Right lobe of liver (tissue), 6 donors: ENCODE measurements around the gene ZNF460. TPM values are rescaled to one million over a fixed set of nuclear protein-coding genes. Genes with fewer than 3 reads are reported as not detected.

ENCODE experiments used
- ATAC-seq, 4 donors: fragments of 200-7000 bp; cut with Tn5 transposase; one replicate each; pipeline ENCODE4 v1.9.1; 2020; ENCODE audit warnings: mild to moderate bottlenecking in 4 of 4, moderate library complexity in 4 of 4
- DNase-seq, 3 donors: peaks; one replicate each; pipeline ENCODE4 v3.0.0-alpha.2; 2020
- H3K27ac ChIP-seq, 3 donors: fragments of 200-600 bp; one replicate each; pipeline ENCODE4 v1.8.0; 2022
- H3K27me3 ChIP-seq, 2 donors: fragments of 200-600 bp; one replicate each; pipeline ENCODE4 v1.8.0; 2022
- H3K36me3 ChIP-seq, 4 donors: fragments of 200-600 bp; sonication (generic) in 1 of 4; one replicate each; pipeline versions ENCODE4 v1.5.1 to v1.8.0; 2017 to 2022; ENCODE audit warnings: control low read depth in 1 of 4
- H3K4me1 ChIP-seq, 4 donors: fragments of 200-600 bp; sonication (generic) in 1 of 4; one replicate each; pipeline versions ENCODE4 v1.5.1 to v1.8.0; 2017 to 2022; ENCODE audit warnings: control low read depth in 1 of 4
- H3K4me3 ChIP-seq, 3 donors: fragments of 200-600 bp; one replicate each; pipeline ENCODE4 v1.8.0; 2022
- H3K9me3 ChIP-seq, 4 donors: fragments of 200-600 bp; sonication (generic) in 1 of 4; one replicate each; pipeline versions ENCODE4 v1.5.1 to v1.8.0; 2017 to 2022; ENCODE audit warnings: control low read depth in 1 of 4
- CTCF ChIP-seq, 4 donors: fragments of 200-600 bp in 3 of 4; fragments of 450-650 bp in 1 of 4; IDR thresholded peaks; one replicate each; pipeline versions ENCODE4 v1.5.1 to v1.8.0; 2016 to 2022; ENCODE audit warnings: antibody characterized with exemption in 4 of 4, mild to moderate bottlenecking in 2 of 4
- POLR2A ChIP-seq: fragments of 450-650 bp; IDR thresholded peaks from one replicate; pipeline ENCODE4 v1.6.1; 2017; ENCODE audit warnings: antibody characterized with exemption, mild to moderate bottlenecking
- WGBS: methylation state at CpG from one replicate; pipeline ENCODE4 v1.1.6; 2018; ENCODE audit warnings: low coverage, low lambda C conversion rate; ENCODE audit not compliant: insufficient coverage; ENCODE audit errors: missing lambda C conversion rate; 5-methylcytosine and 5-hydroxymethylcytosine counted together
- intact Hi-C, 2 donors: fragments of 100-400 bp; cut with DNase I; formaldehyde crosslinking; loops; one replicate each; pipeline versions ENCODE4 v1.11.2 to v1.14.1; 2022
- long read RNA-seq: library from polyadenylated mRNA; unstranded; transcript quantifications from one replicate; pipeline ENCODE4 v2.0.0, GENCODE V29; 2019
- total RNA-seq, 6 experiments: library from RNA; depleted of rRNA in 2 of 6; stranded (reverse); fragments of >200 nt in 2 of 6; fragmentation: NEBNext Ultra II Directional in 3 of 6; extraction: Animal tissue kit (Norgen Biotek cat#: 25700) in 3 of 6; gene quantifications; one replicate each; pipeline versions ENCODE4 v1.1.0 to v1.2.4, GENCODE V29; 2016 to 2023
- donor health status: DM: no; HTN: yes; CAD: no.
- donor health status: DM: no; HTN: no; CAD: no.
- donor health status: DM: no; HTN: no; CAD: no.
- donor health status: DM: no; HTN: yes; CAD: no.
- donor health status: DM: no; HTN: yes; CAD: no.

The ZNF460 gene
- total RNA-seq = 10 to 100 TPM; 15.7 to 24.2 (median 21.8) TPM
- long read RNA-seq = 0 reads

GRCh38 chr19:57280165-57280961, at the start of gene ZNF460:
ZNF460 (plus strand) TSS chr19:57280485; CDS start chr19:57280807, 322 bp downstream.
- no peaks in the 10 kb centered on the region for H3K9me3 ChIP-seq
- ATAC-seq = peak; percentile 94 to 98 (median 97)
- peaks cover 0 to 19% (median 5%) of the 10 kb centered on the region in 4 donors for H3K4me1 ChIP-seq
- H3K4me3 ChIP-seq = peak within 1 kb of the TSS; percentile 88 to 98 (median 97)
- H3K27ac ChIP-seq = peak within 1 kb of the TSS; percentile 90 to 98 (median 97)
- WGBS = 0% methylated on average over 9 of the region's 71 CpGs
- H3K27me3 ChIP-seq = no peaks in the 10 kb centered on the region
- TF ChIP-seq POLR2A (peak; percentile 81), CTCF (IDR thresholded peaks at IDR 0.05) (no peak)
- intact Hi-C loops = no loop called here
- DNase-seq = peak; percentile 97
- peaks cover 7 to 17% (median 9%) of the 10 kb centered on the region in 4 donors for H3K36me3 ChIP-seq

GRCh38 chr19:57231686-57232085, 48.6 kb upstream of the ZNF460 start:
- Histone ChIP-seq H3K27me3 (no peaks in the 10 kb centered on the region), H3K36me3 (no peaks in the 10 kb centered on the region), H3K4me1 (no peaks in the 10 kb centered on the region), H3K9me3 (no peaks in the 10 kb centered on the region), H3K4me3 (no peak overlapping the region), H3K27ac (no peak overlapping the region)
- ATAC-seq (peak in 2 of 4 donors; percentile 10 to 43), DNase-seq (no peak)
- intact Hi-C loops = no loop called here
- TF ChIP-seq CTCF (IDR thresholded peaks at IDR 0.05) = no peak
- no peak for TF ChIP-seq POLR2A
- WGBS = 57% methylated on average over 5 of the region's 9 CpGs

GRCh38 chr19:57233207-57233606, 47.1 kb upstream of the ZNF460 start:
- ATAC-seq (no peak), DNase-seq (no peak)
- Histone ChIP-seq H3K27me3 (no peaks in the 10 kb centered on the region), H3K4me3 (no peak overlapping the region), H3K9me3 (no peaks in the 10 kb centered on the region), H3K27ac (no peak overlapping the region), H3K36me3 (no peaks in the 10 kb centered on the region), H3K4me1 (no peaks in the 10 kb centered on the region)
- intact Hi-C loops = no loop called here
- 60% methylated on average over 1 of the region's 1 CpG for WGBS
- no peak for TF ChIP-seq POLR2A

- H3K27ac ChIP-seq = peak overlapping the region; percentile 62 to 72 (median 71)
- ATAC-seq (no peak), DNase-seq (no peak)
- no peaks in the 10 kb centered on the region for H3K27me3 ChIP-seq
- peak overlapping the region; percentile 76 to 92 (median 85) for H3K4me3 ChIP-seq
- 6% methylated on average over 9 of the region's 12 CpGs for WGBS
- no peak for TF ChIP-seq POLR2A
- TF ChIP-seq CTCF (IDR thresholded peaks at IDR 0.05) = no peak
- intact Hi-C loops = no loop called here
- H3K36me3 ChIP-seq = peaks cover 0 to 7% (median 1%) of the 10 kb centered on the region in 4 donors
- no peaks in the 10 kb centered on the region for H3K9me3 ChIP-seq
- peaks cover 0 to 17% (median 3%) of the 10 kb centered on the region in 4 donors for H3K4me1 ChIP-seq
These were observed 40.3 kb upstream of the ZNF460 start for GRCh38 chr19:57239982-57240310.
